Type B pancreatic cell (in vitro differentiated cells): ENCODE results near the gene RCC2. TPM values are rescaled to one million over a fixed set of nuclear protein-coding genes. Genes with fewer than 3 reads are reported as not detected.

Source experiments
- DNase-seq: peaks from one replicate; pipeline ENCODE4 v3.0.0; 2021; ENCODE audit warnings: mixed read lengths; ENCODE audit not compliant: unreplicated experiment; ENCODE audit errors: extremely low spot score
- H3K27ac Mint-ChIP-seq: 2 replicates; pipeline ENCODE4 v1.8.0; 2021; ENCODE audit warnings: mild to moderate bottlenecking, mixed read lengths
- H3K27me3 Mint-ChIP-seq: 2 replicates; pipeline ENCODE4 v1.8.0; 2021; ENCODE audit warnings: mixed read lengths
- H3K36me3 Mint-ChIP-seq: 2 replicates; pipeline ENCODE4 v1.8.0; 2021; ENCODE audit warnings: mixed read lengths
- H3K4me1 Mint-ChIP-seq: one replicate; pipeline ENCODE4 v1.8.0; 2021; ENCODE audit warnings: mixed read lengths; ENCODE audit not compliant: unreplicated experiment
- H3K4me3 Mint-ChIP-seq: 2 replicates; pipeline ENCODE4 v1.8.0; 2021; ENCODE audit warnings: mild to moderate bottlenecking, mixed read lengths
- H3K9me3 Mint-ChIP-seq: 2 replicates; pipeline ENCODE4 v1.8.0; 2021; ENCODE audit warnings: mixed read lengths
- CTCF ChIP-seq: fragments of 200-600 bp; sonication (generic); conservative IDR thresholded peaks from 2 replicates; pipeline ENCODE4 v1.5.0; 2021; ENCODE audit warnings: antibody characterized with exemption, mild to moderate bottlenecking
- total RNA-seq: library from RNA; stranded (reverse); gene quantifications from 2 replicates; pipeline ENCODE4 v1.2.1, GENCODE V29; 2021; ENCODE audit warnings: low replicate concordance

RCC2 gene
- total RNA-seq, 1 donor from 2014 or later, result 183 TPM

GRCh38 chr1:17451731-17452130 is 12.3 kb upstream of the RCC2 start:
- no peaks in the 10 kb centered on the region for H3K27me3 Mint-ChIP-seq
- DNase-seq, result no peak
- H3K27ac Mint-ChIP-seq, result peak overlapping the region; percentile 2
- no peaks in the 10 kb centered on the region for H3K9me3 Mint-ChIP-seq
- H3K36me3 Mint-ChIP-seq, result no peaks in the 10 kb centered on the region
- no peak overlapping the region for H3K4me3 Mint-ChIP-seq
- no peak for TF ChIP-seq CTCF
- H3K4me1 Mint-ChIP-seq, result peaks cover 15% of the 10 kb centered on the region

- TF ChIP-seq CTCF, result no peak
- peaks cover 24% of the 10 kb centered on the region for H3K4me1 Mint-ChIP-seq
- H3K9me3 Mint-ChIP-seq, result no peaks in the 10 kb centered on the region
- DNase-seq, result no peak
- H3K27ac Mint-ChIP-seq, result peak overlapping the region; percentile 9
- no peaks in the 10 kb centered on the region for H3K27me3 Mint-ChIP-seq
- H3K36me3 Mint-ChIP-seq, result no peaks in the 10 kb centered on the region
- no peak overlapping the region for H3K4me3 Mint-ChIP-seq
Observed at GRCh38 chr1:17447501-17447992, 8.1 kb upstream of the RCC2 start.

DNA sequence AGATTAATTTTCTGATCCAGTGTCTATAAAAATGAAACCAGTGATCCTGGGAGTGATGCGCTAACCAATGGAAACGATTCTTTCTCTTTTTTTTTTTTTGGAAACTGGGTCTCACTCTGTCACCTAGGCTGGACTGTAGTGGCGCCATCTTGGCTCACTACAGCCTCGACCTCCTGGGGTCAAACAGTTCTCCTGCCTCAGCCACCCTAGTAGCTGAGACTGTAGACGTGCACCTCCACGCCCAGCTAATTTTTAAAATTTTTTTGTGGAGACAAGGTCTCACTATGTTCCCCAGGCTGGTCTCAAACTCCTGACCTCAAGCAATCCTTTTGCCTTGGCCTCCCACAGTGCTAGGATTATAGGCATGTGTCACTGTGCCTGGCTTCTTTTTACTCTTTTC is 3.4 kb upstream of the RCC2 start:
- Mint-ChIP-seq H3K4me3 (no peak overlapping the region), H3K9me3 (no peaks in the 10 kb centered on the region), H3K36me3 (no peaks in the 10 kb centered on the region), H3K27me3 (peaks cover 20% of the 10 kb centered on the region), H3K4me1 (peaks cover 38% of the 10 kb centered on the region), H3K27ac (peak overlapping the region; percentile 87)
- DNase-seq, result no peak
- TF ChIP-seq CTCF, result no peak

DNA sequence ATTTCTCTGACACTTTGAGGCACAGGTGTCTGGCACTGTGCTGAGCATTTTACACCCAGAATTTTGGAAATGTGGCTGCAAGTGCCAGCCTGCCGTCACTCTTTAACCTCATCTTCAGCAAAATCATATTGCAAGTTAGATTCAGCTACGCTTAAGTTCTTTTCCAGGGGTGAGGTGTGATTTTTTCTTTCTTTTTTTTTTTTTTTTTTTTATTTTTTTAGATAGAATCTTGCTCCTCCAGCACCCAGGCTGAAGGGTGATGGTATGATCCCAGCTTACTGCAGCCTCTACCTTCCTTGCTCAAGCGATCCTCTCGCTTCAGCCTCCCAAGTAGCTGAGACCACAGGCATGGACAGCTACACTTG is 2.5 kb upstream of the RCC2 start:
- peak overlapping the region; percentile 88 for H3K4me3 Mint-ChIP-seq

DNA sequence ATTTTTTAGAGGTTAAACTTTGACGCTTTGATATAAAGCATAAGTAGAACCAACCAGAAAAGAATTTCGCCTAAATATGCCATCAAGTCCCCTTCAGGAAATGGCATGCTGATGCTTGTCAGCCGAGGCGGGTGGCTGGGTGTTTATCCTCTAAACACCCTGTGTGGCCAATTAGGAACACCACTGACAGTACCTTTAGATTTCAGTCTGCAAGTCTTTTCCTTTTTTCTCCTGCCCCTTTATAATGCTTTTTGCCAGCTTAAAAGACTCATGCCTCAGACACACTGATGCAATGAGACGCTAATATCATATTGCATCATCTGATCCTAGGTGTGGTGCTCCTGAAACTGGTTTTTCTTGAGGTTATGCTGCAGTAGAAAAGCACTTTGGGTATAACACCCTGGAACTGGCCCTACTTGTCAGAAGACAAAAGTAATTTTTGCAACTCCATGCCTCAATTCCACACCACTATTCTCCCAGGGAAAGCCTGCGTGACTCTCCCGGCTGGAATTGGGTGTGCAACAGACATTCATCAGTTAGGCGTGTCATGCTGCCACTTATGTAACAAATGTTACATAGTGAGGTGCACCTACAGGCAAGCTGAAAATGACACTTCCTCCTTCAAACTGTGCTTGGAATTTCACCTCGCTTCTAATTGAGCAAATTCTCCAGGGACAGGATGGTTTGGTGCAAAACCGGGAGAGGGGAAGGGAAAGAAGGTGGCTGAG is 2.0 kb upstream of the RCC2 start:
- peaks cover 37% of the 10 kb centered on the region for H3K4me1 Mint-ChIP-seq
- TF ChIP-seq CTCF, result peak; percentile 26
- DNase-seq, result no peak
- peak overlapping the region; percentile 88 for H3K4me3 Mint-ChIP-seq
- no peaks in the 10 kb centered on the region for H3K36me3 Mint-ChIP-seq
- H3K9me3 Mint-ChIP-seq, result no peaks in the 10 kb centered on the region
- H3K27ac Mint-ChIP-seq, result peak overlapping the region; percentile 95
- H3K27me3 Mint-ChIP-seq, result peaks cover 20% of the 10 kb centered on the region

More for the DNA sequence above, 2.5 kb upstream of the RCC2 start:
- Mint-ChIP-seq H3K36me3 (no peaks in the 10 kb centered on the region), H3K27me3 (peaks cover 20% of the 10 kb centered on the region), H3K9me3 (no peaks in the 10 kb centered on the region), H3K27ac (peak overlapping the region; percentile 95), H3K4me1 (peaks cover 34% of the 10 kb centered on the region)
- DNase-seq, result no peak
- TF ChIP-seq CTCF, result no peak
